ENCODE measurements around the gene NANOS1.

The NANOS1 gene

GRCh38 chr10:119029613-119030420, at the start of gene NANOS1:
Gene NANOS1 (plus strand): TSS chr10:119029714. CDS start chr10:119029802, 88 bp downstream.
- peak; percentile 22 for DNase-seq

DNA sequence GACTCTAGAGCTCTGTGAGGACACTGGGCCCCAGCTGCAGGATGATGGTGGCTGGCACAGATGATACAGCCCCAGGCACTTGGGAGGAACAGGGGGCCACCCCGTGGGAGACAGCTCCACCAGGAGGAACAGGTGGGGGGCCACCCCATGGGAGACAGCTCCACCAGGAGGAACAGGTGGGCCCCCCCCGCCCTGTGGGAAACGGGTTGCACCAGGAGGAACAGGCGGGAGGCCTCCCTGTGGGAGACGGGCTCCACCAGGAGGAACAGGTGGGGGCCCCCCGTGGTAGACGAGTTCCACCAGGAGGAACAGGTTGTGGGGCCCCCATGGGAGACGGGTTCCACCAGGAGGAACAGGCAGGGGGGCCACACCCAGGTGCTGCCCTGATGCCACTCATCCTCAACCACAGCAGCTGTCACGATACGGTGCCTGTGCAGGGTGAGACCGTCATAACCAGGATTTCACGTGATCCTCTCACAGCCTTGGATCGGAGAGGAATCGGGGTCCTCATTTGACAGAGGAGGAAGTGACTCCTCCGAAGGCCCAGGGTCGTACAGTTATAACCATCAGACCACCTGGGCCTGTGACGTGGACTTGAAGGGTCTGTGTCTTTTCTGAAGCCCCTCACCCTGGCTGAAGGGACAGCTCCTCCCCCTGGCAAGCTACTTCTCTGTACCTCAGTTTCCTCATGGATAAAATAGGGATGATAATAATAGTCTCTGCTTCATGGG, 49.2 kb upstream of the NANOS1 start:
- no peak for DNase-seq

DNA sequence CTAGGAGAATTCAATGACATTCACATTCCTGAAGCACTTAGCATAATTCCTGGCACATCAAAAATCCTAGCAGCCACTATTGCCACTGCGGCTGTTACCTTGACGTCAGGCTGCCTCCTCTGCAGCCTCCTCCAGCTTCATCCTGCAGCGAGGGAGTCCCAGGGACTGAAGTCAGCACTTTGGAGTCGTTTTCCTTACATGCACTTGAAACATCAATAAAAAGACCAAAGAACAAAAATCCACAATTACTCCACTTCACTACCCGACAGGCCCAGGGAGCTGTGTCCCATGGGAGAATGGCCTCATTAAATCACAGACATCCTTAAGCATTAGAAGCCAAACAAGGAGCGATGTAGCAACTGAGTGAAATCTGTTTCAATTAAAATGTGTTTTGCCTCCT, 48.6 kb upstream of the NANOS1 start:
- no peak for DNase-seq

DNA sequence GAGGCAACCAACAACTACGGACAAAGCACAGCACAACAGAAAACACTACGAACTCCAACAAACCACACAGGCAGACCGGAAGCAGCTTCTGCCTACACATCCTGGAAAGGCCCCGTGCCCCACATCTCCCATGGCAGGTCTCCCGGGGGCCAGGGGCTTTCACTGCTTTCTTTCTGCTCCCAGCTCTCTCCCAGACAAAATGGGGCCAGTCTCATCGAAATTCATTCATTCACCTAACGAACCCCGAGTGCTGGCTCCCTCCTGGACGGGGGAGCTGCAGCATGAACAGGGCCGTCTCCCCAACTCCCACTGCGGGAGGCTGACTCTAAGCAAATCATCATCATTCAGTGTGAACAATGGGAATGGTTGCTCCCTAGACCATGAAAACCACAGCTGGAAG, 47.6 kb upstream of the NANOS1 start:
- no peak for DNase-seq

DNA sequence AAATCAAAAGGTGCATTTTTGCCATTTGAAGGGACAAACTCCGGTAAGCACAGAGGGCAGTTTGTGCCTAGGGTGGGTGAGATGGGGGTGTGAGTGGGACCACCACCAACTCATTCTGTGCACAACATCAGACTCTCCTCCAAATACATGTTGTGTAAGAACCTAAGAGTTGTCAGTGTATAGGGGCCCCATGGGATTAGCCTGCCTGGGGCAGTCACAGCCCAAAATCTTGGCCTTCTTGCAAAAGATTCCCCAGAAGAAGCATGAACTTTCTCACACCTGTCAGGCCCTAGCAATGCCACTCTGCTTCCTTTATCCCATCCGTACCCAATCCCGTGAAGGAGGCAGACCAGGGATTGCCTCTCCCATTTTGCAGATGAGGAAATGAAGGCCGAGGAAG, 47.1 kb upstream of the NANOS1 start:
- DNase-seq = no peak

GRCh38 chr10:118983263-118983662, 46.3 kb upstream of the NANOS1 start:
- no peak for DNase-seq

DNA sequence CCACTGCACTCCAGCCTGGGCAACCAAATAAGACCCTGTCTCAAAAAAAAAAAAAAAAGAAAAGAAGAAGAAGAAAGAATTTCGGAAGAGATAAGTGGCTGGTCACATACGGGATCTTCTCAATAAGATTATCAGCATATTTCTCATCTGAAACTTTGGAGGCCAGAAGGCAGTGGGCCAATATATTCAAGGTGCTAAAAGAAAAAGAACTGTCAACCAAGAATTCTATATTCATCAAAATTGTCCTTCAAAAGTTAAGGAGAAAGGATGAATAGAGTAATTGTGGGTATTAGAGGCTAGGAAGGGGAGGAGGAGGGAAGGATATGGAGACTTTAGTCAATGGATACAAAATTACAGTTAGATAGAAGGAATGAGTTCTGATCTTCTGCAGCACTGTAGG, 43.9 kb upstream of the NANOS1 start:
- no peak for DNase-seq

GRCh38 chr10:118986815-118987790, 42.4 kb upstream of the NANOS1 start:
- no peak for DNase-seq

GRCh38 chr10:118990326-118990725, 39.2 kb upstream of the NANOS1 start:
- no peak for DNase-seq

DNA sequence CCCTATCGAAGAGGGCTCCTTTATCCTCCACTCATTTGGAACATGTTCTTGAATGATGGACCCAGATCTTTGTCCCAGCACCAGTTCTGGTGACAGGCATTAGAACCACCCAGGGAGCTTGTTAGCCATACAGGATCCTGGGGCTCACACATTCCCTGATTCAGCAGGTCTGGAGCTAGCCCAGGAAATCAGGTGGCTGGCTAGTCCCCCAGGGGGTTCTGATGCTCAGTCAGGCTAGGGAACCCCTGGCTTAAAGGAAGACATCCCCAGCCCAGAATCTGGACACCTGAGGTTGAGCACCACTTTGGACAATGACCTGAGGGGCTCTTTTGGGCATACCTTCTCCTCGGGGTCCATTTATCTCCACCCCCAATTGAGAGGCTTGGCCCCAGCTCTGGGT, 37.0 kb upstream of the NANOS1 start:
- no peak for DNase-seq

DNA sequence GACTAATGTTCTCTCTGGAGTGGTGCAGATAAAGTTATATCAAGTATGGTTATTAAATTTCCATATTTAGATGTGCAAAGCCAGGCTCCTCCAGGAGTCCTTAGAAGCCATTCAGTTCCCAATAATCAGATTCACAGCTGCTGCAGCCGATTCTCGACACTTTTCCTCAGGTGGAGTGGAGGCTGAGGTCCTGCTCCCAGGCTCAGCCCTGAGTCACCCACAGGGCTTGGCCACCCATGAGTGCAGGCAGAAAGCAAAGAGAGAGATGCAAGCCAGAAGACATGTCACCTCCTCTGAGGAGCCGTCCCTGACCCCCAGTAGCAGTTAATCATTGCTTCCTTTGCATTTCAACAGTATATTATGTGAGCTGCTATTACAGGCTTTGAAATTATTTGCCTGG, 36.3 kb upstream of the NANOS1 start:
- DNase-seq = no peak

- DNase-seq = no peak
These were observed 35.2 kb upstream of the NANOS1 start for GRCh38 chr10:118994321-118994720.

GRCh38 chr10:118995739-118996138, 33.8 kb upstream of the NANOS1 start:
- no peak for DNase-seq

DNA sequence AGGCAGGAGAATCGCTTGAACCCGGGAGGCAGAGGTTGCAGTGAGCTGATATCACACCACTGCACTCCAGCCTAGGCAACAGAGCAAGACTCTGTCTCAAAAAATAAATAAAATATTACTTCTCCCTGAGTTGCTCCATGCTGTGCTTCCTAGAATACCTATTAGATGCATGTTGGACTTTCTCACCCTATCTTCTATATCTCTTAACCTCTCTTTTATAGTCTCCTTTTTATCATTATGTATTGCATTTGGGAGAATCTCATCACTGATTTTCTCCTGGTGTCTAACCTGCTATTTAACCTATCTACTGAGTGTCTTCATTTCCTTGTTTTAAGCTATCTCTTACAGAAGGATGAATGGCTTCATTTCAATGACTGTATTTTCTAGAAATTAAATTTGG, 32.1 kb upstream of the NANOS1 start:
- no peak for DNase-seq

DNA sequence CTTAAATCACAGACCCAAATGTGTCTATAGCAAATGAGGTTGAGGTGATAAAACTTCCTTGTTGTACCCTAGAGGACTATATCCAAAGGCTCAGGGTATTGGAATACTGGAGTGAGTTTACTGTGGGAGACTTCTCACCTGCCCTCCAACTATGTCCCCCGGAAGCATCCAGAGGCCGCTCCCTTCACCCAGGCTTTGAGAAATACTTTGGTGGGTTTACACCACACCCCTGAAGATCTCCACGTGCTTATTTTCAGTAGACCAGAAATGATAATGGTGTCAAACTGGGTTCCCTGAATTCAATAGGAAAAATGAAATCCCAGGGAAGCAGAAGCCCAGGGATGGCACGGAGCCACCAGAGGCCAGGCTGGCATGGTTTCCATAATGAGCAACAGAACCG, 31.3 kb upstream of the NANOS1 start:
- DNase-seq = no peak

DNA sequence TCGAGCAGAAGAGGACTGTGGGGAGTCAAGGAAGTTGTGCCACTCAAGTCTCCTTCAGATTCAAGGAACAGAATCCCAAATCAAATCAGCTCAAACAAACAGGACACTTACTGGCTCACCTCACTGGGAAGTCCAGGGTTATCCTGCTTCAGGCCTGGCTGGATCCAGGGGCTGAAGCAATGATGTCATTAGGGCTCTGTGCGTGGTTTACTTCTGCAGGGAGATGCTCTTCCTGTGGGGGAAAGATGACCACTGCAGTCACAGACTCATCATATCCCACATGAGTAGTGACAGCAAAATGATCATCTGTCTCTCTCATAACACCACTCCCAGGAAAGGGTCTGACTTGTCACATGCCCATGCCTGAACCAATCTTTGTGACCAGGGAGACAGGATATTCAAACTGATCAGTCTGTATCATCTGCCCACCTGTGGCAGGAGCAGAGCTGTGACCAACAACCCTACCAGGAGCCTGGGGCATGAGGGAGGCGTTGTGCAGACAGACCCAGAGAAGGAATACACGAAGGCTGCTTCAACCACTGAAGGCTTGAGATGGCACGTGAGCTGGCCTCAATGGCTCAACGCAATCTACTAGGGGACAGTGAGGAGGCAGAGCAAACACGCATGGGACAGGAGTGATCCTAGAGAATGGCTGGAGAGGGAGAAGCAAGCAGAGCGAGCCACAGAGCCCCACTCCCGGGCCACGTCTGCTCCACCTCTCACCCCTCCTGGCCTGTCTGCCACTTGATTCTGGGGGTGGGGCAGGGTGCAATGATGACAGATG, 27.6 kb upstream of the NANOS1 start:
- no peak for DNase-seq

GRCh38 chr10:119003572-119004289, 25.8 kb upstream of the NANOS1 start:
- DNase-seq = no peak

DNA sequence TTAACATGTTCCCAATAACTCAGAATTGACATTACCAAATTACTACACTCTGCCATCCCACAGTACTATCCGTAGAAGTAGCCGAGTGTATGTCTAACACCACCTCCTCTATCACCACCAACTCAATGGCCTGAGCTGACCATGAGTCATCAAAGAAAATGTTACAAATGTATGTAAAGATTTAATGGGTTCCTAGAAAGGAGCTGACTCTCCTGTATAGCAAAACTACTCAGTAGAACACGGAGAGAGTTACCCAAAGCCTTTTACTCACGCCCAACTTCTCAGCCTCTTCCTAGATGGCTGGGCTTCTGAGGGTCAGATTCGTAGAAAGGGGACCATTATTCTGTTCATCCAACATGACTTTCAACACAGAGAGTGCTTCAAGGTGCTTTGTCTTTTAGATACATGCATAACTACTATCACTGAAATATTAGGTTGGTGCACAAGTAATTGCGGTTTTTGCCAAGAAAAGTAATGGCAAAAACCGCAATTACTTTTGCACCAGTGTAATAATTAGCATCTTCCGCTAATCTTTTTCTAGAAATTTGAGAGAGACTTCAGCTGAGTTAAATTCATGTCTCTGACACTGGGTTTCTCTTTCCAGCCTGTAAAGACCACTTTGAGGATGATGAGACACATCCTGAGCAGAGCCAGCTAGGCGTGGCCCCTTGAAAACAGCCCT, 24.0 kb upstream of the NANOS1 start:
- no peak for DNase-seq

GRCh38 chr10:119006451-119007210, 22.9 kb upstream of the NANOS1 start:
- DNase-seq = no peak

DNA sequence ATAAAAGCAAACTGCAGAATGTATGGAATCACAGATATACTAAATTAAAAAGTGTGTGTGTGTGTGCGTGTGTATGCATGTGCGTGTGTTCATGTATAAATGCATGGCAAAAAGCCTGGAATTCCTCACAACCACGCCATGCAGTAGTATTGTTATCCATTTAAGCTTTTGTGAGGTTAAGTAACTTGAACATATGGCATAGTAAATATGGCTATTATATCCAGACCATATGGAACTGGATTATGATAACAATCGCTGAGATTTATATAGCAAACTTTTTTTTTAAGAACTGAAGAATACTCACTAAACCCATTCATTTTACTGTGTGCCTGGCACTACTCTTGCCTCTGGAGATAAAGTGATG, 22.3 kb upstream of the NANOS1 start:
- DNase-seq = no peak

GRCh38 chr10:119020627-119020946, 8.9 kb upstream of the NANOS1 start:
- no peak for DNase-seq

Data from activated CD8-positive, alpha-beta memory T cell treated with anti-CD3 and anti-CD28 coated beads, Interleukin-2, amount 50 U/mL, for 4 hours (primary cell).